Activated naive CD4-positive, alpha-beta T cell treated with anti-CD3 and anti-CD28 coated beads, Interleukin-2, amount 50 U/mL, for 24 hours (primary cell): ENCODE measurements around the gene CTBP2.
A peak's percentile ranks its signal among the peaks of the same experiment; 100 is the strongest.

ENCODE experiments used
- H3K27ac Mint-ChIP-seq: one replicate; pipeline ENCODE4 v1.8.0; 2021; ENCODE audit warnings: mild to moderate bottlenecking, mixed read lengths
- H3K27me3 Mint-ChIP-seq: one replicate; pipeline ENCODE4 v1.8.0; 2021; ENCODE audit warnings: mixed read lengths
- H3K36me3 Mint-ChIP-seq: one replicate; pipeline ENCODE4 v1.8.0; 2021; ENCODE audit warnings: mixed read lengths
- H3K4me1 Mint-ChIP-seq: one replicate; pipeline ENCODE4 v1.8.0; 2021; ENCODE audit warnings: mixed read lengths
- H3K4me3 Mint-ChIP-seq: one replicate; pipeline ENCODE4 v1.8.0; 2021; ENCODE audit warnings: mild to moderate bottlenecking, mixed read lengths
- H3K9me3 Mint-ChIP-seq: one replicate; pipeline ENCODE4 v1.8.0; 2021; ENCODE audit warnings: mixed read lengths

CTBP2 gene

DNA sequence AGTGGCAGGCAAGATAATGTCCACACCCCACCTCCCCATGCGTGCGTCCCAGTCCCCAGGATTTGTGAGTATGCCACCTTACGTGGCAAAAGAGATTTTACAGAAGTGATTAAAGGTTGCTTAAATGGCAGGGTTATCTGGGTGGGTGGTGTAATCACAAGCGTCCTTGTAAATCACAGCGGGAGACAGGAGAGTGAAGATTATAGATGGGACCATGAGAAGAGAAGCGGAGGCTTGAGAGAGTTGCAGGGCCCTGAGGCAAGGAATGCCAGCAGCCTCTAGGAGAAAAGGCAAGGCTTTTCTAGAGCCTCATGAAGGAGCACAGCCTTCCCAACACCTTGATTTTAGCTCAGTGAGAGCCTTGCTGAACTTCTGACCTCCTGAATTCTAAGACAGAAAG, 208.2 kb downstream of the CTBP2 start:
- Mint-ChIP-seq H3K4me3 (no peak overlapping the region), H3K36me3 (peaks cover 13% of the 10 kb centered on the region), H3K27me3 (no peaks in the 10 kb centered on the region), H3K4me1 (peaks cover 49% of the 10 kb centered on the region), H3K9me3 (no peaks in the 10 kb centered on the region), H3K27ac (no peak overlapping the region)

DNA sequence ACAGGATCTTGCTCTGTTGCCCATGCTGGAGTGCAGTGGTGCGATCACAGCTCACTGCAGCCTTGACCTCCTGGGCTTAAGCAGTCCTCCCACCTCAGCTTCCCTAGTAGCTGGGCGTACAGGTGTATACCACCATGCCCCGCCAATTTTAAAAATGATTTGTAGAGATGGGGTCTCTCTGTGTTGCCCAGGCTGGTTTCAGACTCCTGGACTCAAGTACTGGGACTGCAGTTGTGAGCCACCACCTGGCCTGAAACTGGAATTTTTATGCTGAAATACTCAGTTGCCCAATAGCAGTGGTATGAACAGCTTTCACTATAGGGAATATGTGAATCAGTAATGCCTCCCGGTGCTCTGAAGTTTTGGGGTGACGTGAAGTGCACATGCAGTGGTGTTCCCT, 210.8 kb downstream of the CTBP2 start:
- Mint-ChIP-seq H3K36me3 (peaks cover 13% of the 10 kb centered on the region), H3K4me3 (no peak overlapping the region), H3K27me3 (no peaks in the 10 kb centered on the region), H3K9me3 (no peaks in the 10 kb centered on the region), H3K27ac (no peak overlapping the region), H3K4me1 (peaks cover 56% of the 10 kb centered on the region)

DNA sequence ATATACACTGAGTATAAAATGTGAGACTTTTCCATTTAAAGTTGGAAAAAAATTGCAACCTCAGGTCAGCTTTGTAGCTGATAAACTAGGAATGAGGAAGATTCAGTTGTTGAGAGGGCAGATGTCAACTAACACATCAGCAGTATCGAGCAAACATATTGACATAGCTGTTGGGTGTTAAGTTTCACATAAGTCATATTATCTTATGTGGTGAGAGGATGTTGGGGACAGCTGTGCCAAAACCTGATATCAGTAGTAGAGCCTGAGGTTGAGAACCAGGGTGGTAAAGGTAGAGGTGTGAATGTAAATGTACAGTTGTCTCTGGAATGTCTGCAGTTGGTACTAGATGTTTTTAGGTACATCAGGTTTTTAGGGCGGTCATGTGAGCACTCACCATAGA, 213.4 kb downstream of the CTBP2 start:
- peaks cover 20% of the 10 kb centered on the region for H3K36me3 Mint-ChIP-seq
- H3K4me3 Mint-ChIP-seq: no peak overlapping the region
- no peak overlapping the region for H3K27ac Mint-ChIP-seq
- H3K9me3 Mint-ChIP-seq: no peaks in the 10 kb centered on the region
- no peaks in the 10 kb centered on the region for H3K27me3 Mint-ChIP-seq
- peaks cover 68% of the 10 kb centered on the region for H3K4me1 Mint-ChIP-seq

DNA sequence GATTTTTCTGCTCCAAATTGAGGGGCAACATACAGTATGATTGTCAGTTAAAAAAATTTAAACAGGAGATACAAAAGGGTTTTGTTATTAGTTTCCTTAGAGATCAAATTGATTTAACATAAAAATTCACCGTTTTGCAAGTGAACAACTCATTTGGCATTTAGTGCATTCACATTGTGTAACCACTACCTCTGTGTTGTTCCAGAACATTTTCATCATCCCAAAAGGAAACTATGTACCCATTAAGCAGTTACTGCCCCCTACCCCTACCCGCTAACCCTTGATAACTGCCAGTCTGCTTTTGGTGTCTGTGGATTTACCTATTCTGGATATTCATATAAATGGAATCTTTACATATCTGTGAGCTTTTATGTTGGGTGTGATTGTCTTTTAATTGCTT, 215.4 kb downstream of the CTBP2 start:
- H3K27ac Mint-ChIP-seq: peak overlapping the region; percentile 3
- H3K4me1 Mint-ChIP-seq: peaks cover 78% of the 10 kb centered on the region
- H3K4me3 Mint-ChIP-seq: no peak overlapping the region
- no peaks in the 10 kb centered on the region for H3K9me3 Mint-ChIP-seq
- H3K36me3 Mint-ChIP-seq: peaks cover 20% of the 10 kb centered on the region
- no peaks in the 10 kb centered on the region for H3K27me3 Mint-ChIP-seq

- Mint-ChIP-seq H3K27me3 (no peaks in the 10 kb centered on the region), H3K27ac (no peak overlapping the region), H3K36me3 (peaks cover 15% of the 10 kb centered on the region), H3K4me3 (no peak overlapping the region), H3K9me3 (no peaks in the 10 kb centered on the region), H3K4me1 (peaks cover 71% of the 10 kb centered on the region)
Measured at GRCh38 chr10:124943301-124944092, 216.9 kb downstream of the CTBP2 start.

DNA sequence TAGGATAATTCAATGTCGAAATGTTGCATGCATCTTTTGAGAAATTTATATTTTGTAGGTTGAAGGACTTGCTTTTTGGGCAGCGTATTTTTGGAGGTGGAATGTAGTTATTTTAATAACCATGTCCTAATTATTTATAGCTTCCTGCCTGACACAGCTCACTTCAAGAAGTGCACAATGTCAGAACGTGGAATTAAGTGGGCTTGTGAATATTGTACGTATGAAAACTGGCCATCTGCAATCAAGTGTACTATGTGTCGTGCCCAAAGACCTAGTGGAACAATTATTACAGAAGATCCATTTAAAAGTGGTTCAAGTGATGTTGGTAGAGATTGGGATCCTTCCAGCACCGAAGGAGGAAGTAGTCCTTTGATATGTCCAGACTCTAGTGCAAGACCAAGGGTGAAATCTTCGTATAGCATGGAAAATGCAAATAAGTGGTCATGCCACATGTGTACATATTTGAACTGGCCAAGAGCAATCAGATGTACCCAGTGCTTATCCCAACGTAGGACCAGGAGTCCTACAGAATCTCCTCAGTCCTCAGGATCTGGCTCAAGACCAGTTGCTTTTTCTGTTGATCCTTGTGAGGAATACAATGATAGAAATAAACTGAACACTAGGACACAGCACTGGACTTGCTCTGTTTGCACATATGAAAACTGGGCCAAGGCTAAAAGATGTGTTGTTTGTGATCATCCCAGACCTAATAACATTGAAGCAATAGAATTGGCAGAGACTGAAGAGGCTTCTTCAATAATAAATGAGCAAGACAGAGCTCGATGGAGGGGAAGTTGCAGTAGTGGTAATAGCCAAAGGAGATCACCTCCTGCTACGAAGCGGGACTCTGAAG, 217.8 kb downstream of the CTBP2 start:
- no peak overlapping the region for H3K4me3 Mint-ChIP-seq
- no peaks in the 10 kb centered on the region for H3K27me3 Mint-ChIP-seq
- peaks cover 8% of the 10 kb centered on the region for H3K36me3 Mint-ChIP-seq
- H3K9me3 Mint-ChIP-seq: no peaks in the 10 kb centered on the region
- H3K27ac Mint-ChIP-seq: peak overlapping the region; percentile 66
- peaks cover 66% of the 10 kb centered on the region for H3K4me1 Mint-ChIP-seq

DNA sequence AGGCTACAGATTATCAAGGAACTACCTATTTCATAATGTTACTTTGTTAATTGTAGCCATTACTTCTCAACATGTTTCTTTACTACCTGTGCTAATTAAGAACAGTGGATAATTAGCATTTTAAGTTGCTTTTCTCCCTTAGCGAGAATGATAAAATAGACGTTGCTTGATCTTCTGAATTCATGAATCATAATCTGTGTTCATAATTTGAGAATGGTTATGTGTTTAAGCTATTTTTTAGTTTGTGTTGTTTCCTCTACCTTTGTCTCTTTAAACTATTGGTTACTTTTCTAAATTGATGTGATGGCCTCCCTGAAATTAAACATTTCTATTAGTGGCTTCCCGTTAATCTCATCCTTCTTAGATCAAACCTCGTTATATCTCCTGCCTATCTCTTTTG, 218.5 kb downstream of the CTBP2 start, which contains the start of gene ZRANB1:
Gene ZRANB1 (plus strand): TSS at position 301 of the 400 bp plus-strand sequence. CDS start 371 bp downstream, outside the sequence.
- Mint-ChIP-seq H3K36me3 (peaks cover 7% of the 10 kb centered on the region), H3K27me3 (no peaks in the 10 kb centered on the region), H3K9me3 (no peaks in the 10 kb centered on the region), H3K4me3 (no peak within 1 kb of the TSS), H3K4me1 (peaks cover 63% of the 10 kb centered on the region), H3K27ac (peak within 1 kb of the TSS; percentile 66)

- Mint-ChIP-seq H3K27me3 (no peaks in the 10 kb centered on the region), H3K36me3 (peaks cover 11% of the 10 kb centered on the region), H3K9me3 (no peaks in the 10 kb centered on the region), H3K4me3 (no peak overlapping the region), H3K4me1 (peaks cover 66% of the 10 kb centered on the region), H3K27ac (no peak overlapping the region)
Measured at GRCh38 chr10:124939290-124939689, 221.1 kb downstream of the CTBP2 start.

GRCh38 chr10:124936813-124937212, 223.6 kb downstream of the CTBP2 start:
- Mint-ChIP-seq H3K4me3 (no peak overlapping the region), H3K27ac (no peak overlapping the region), H3K36me3 (peaks cover 7% of the 10 kb centered on the region), H3K27me3 (no peaks in the 10 kb centered on the region), H3K9me3 (no peaks in the 10 kb centered on the region), H3K4me1 (peaks cover 56% of the 10 kb centered on the region)

DNA sequence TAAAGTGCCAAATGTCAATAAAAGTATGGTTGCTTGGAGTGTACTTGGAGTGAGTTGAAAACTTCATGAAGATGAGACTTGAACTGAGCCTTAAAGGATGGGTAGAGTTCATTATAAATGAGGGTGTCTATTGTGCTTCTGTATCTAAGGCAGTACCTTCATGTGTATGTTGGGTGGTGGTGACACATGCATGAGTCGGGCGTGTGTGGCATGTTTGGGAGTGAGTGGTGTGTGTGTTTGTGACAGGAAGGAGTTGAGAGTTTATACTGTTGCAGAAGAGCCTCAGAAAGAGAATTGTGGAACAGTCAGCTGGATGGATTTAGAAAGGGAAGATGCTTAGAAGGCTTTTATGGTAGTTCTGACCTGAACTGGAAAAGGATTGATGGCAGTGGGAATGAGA, 224.4 kb downstream of the CTBP2 start:
- no peaks in the 10 kb centered on the region for H3K9me3 Mint-ChIP-seq
- peaks cover 7% of the 10 kb centered on the region for H3K36me3 Mint-ChIP-seq
- no peaks in the 10 kb centered on the region for H3K27me3 Mint-ChIP-seq
- no peak overlapping the region for H3K4me3 Mint-ChIP-seq
- peak overlapping the region; percentile 0 for H3K27ac Mint-ChIP-seq
- peaks cover 53% of the 10 kb centered on the region for H3K4me1 Mint-ChIP-seq
